ENCODE measurements around the gene PHACTR3.

PHACTR3 gene

GRCh38 chr20:59662856-59663512 lies 58.6 kb downstream of the PHACTR3 start:
- no peak overlapping the region for H3K4me3 ChIP-seq (ENCODE audit: low read depth, low read length)
- TF ChIP-seq CTCF (IDR thresholded peaks at IDR 0.05; ENCODE audit: insufficient read depth, low read depth, low read length, missing control alignments), result no peak
- DNase-seq (ENCODE audit: low read depth), result no peak

GRCh38 chr20:59663513-59664060 lies 59.2 kb downstream of the PHACTR3 start:
- TF ChIP-seq CTCF (IDR thresholded peaks at IDR 0.05; ENCODE audit: insufficient read depth, low read depth, low read length, missing control alignments), result no peak
- no peak overlapping the region for H3K4me3 ChIP-seq (ENCODE audit: low read depth, low read length)
- no peak for DNase-seq (ENCODE audit: low read depth)

GRCh38 chr20:59664421-59664941 lies 60.1 kb downstream of the PHACTR3 start:
- DNase-seq (ENCODE audit: low read depth), result no peak
- H3K4me3 ChIP-seq (ENCODE audit: low read depth, low read length), result no peak overlapping the region
- no peak for TF ChIP-seq CTCF (IDR thresholded peaks at IDR 0.05; ENCODE audit: insufficient read depth, low read depth, low read length, missing control alignments)

GRCh38 chr20:59665656-59666555 lies 61.6 kb downstream of the PHACTR3 start:
- no peak for TF ChIP-seq CTCF (IDR thresholded peaks at IDR 0.05; ENCODE audit: insufficient read depth, low read depth, low read length, missing control alignments)
- H3K4me3 ChIP-seq (ENCODE audit: low read depth, low read length), result no peak overlapping the region
- no peak for DNase-seq (ENCODE audit: low read depth)

- DNase-seq (ENCODE audit: low read depth), result no peak
- no peak for TF ChIP-seq CTCF (IDR thresholded peaks at IDR 0.05; ENCODE audit: insufficient read depth, low read depth, low read length, missing control alignments)
- no peak overlapping the region for H3K4me3 ChIP-seq (ENCODE audit: low read depth, low read length)
Observed at GRCh38 chr20:59666586-59666985, 62.2 kb downstream of the PHACTR3 start.

GRCh38 chr20:59667131-59667530 lies 62.8 kb downstream of the PHACTR3 start:
- no peak overlapping the region for H3K4me3 ChIP-seq (ENCODE audit: low read depth, low read length)
- DNase-seq (ENCODE audit: low read depth), result no peak
- no peak for TF ChIP-seq CTCF (IDR thresholded peaks at IDR 0.05; ENCODE audit: insufficient read depth, low read depth, low read length, missing control alignments)
